HG02840 (cell line): ENCODE measurements around the gene ANKS1B.
"Not testable (repeated sequence)": the region's sequence is repeated elsewhere in the genome, so short reads cannot be mapped to it uniquely, and the experiment has no call there.

ENCODE experiments used
- ATAC-seq: cut with Tn5 transposase; IDR thresholded peaks from one replicate; pipeline ENCODE4 v1.9.1; 2021; ENCODE audit warnings: mild to moderate bottlenecking, moderate library complexity, moderate number of reproducible peaks; ENCODE audit not compliant: unreplicated experiment, low FRiP score

Gene ANKS1B

GRCh38 chr12:99611599-99611998, 373.1 kb downstream of the ANKS1B start:
- no peak for ATAC-seq

DNA sequence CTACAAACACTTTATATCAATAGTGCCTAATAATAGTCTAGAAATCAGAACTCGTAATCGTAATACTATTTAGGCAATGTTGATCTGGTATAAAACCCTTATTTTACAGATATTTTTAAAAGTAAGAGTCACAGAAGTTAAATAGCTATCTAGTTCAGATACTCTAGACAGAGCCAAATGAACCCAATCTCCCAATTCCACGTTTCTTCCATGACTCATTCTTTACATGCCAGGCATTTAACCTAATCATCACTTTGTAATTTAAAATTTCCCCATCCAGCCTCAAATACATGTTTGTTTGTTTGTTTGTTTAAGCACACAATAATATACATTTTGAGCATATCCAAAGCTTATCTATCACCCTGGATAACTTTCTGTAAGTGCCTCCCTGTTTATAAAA, 373.6 kb downstream of the ANKS1B start:
- no peak for ATAC-seq

- no peak for ATAC-seq
These were observed 375.1 kb downstream of the ANKS1B start for GRCh38 chr12:99609455-99610181.

DNA sequence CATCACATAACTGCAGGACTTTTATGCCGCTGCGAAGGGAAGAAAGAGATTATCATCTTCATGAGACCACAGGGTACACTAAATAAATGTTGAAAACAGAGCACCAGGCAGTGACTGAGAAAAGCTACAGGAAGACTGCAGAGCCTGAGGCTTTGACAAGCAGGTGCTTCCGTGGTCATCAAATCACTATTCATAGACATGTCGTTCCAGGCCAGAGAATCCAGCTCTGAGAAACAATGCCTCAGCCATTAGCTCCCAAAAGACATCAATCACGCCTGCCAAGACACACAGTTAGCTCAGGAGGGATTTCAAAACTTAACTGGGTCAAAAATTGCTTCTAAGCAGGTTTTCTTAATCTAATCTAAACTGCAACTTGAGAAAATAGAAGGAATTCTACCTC, 384.3 kb downstream of the ANKS1B start:
- peak; percentile 94 for ATAC-seq

DNA sequence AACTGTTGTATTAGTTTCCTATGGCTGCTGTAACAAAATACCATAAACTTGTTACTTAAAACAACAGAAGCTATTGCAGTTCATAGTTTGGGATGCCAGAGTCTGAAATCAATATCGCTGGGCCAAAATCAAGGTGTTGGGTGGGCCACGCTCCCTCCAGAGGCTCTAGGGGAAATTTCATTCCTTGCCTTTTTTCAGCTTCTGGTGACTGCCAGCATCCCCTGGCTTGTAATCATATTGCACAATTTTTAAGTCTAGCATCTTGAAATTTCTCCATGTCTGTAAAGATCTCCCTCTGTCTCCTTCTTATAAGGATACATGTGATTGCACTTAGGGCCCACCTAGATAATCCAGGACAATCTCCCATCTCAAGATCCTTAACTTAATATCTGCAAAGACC, 386.0 kb downstream of the ANKS1B start:
- ATAC-seq = no peak

DNA sequence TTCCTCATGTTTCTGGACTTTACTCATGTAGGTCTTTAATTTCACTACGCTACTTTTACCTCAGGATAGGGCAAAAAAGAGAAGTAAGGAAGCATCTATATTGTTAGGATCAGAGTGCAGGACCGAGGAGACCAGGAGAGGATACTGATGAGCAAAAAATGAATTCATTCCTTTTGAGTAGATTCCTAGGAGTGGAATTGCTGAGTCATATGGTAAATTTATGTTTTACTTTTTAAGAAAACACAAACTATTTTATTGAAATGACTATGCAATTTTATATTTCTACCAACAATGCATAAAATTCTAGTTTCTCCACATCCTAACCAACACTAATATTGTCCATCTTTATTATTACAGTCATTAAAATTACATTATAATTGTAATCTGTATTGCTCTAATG, 388.0 kb downstream of the ANKS1B start:
- no peak for ATAC-seq

DNA sequence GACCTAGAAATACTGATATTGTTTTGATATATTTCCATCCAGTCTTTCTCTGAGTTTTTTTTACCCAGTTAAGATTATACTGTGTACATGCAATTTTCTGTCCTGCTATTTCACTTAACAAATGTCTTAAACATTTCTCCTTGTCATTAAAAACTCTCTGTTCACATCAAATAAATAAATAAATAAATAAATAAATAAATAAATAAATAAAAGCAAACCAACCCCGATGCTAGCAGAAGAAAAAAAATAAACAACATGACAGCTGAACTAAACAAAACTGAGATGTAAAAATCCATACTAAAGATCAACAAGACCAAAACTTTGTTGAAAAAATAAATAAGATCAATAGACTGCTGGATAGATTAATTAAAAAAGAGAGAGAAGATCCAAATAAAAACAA, 407.6 kb downstream of the ANKS1B start:
- ATAC-seq = not testable (repeated sequence)

GRCh38 chr12:99573980-99574379, 410.8 kb downstream of the ANKS1B start:
- ATAC-seq = no peak

GRCh38 chr12:99567072-99567471, 417.7 kb downstream of the ANKS1B start:
- no peak for ATAC-seq

GRCh38 chr12:99558109-99558508, 426.6 kb downstream of the ANKS1B start:
- ATAC-seq = no peak

GRCh38 chr12:99553461-99553860, 431.3 kb downstream of the ANKS1B start:
- no peak for ATAC-seq

GRCh38 chr12:99552022-99552421, 432.7 kb downstream of the ANKS1B start:
- no peak for ATAC-seq

GRCh38 chr12:99549651-99550050, 435.1 kb downstream of the ANKS1B start:
- ATAC-seq = no peak

DNA sequence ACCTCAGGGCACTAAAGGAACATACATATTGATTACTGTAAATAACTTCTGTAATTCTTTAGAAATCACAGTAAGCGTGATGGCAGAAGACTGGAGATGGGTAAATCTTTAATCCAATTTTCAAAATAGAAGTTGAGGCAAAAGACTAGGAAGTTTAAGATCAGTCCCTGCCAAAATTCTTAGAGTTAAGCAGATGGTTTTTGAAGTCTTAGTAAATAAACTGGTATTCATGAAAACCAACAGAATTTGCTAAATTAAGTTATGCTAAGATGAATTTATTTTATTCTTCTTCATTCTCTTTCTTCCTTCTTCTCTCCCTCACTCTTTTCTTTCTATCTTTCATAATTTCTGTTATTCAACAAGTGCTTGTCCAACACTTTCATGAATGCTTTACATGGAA, 435.5 kb downstream of the ANKS1B start:
- ATAC-seq = no peak

DNA sequence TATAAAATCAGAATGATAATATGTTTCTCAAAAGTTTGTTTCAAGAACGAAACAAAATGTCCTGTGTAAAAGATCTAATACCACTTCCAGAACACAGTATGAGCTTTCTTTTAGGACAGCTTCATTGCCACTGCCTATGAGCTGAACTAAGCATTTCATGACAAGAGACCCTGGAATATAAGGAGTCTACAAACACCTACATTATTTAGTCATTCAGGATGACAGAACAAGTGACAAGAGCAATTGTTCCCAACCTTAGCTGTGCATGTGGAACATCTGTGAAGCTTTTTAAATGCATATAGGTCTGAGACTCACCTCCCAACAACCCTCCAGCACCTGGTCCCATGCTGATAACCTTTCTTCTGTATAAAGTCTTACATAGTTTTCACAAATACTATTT, 440.3 kb downstream of the ANKS1B start:
- no peak for ATAC-seq

GRCh38 chr12:99529966-99530365, 454.8 kb downstream of the ANKS1B start:
- ATAC-seq = peak; percentile 96

DNA sequence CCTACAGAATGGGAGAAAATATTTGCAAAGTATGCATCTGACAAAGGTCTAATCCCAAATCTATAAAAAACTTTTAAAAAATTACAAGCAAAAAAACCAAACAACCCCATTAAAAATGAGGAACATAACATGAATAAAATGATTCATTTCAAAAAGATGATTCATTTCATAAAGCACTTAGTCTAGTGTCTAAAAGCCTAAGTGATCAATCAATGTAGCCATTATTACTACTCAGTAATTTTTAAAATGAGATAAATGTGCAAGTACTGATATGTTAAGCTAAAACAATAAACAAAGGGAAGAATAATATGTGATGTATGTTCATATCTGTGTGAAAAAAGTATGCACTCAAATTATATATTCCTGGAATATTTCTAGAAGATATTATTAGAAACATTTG, 456.3 kb downstream of the ANKS1B start:
- no peak for ATAC-seq

GRCh38 chr12:99523853-99524252, 460.9 kb downstream of the ANKS1B start:
- ATAC-seq = no peak

GRCh38 chr12:99522456-99522855, 462.3 kb downstream of the ANKS1B start:
- ATAC-seq = no peak

GRCh38 chr12:99521664-99522063, 463.1 kb downstream of the ANKS1B start:
- no peak for ATAC-seq

DNA sequence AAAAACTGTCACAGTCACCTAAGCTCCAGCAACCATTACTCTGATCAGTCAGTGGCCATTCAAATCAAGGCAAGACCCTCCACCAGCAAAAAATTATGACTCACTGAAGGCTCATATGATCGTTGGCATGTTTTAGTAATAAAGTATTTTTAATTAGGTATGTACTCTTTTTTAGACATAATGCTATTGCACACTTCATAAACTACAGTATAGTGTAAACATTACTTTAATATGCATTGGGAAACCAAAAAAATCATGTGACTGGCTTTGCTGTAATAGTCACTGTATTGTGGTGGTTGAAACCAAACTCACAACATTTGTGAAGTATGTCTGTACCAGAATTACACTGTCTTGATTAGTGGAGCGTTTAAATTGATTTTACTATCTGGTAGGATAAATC, 471.7 kb downstream of the ANKS1B start:
- no peak for ATAC-seq

DNA sequence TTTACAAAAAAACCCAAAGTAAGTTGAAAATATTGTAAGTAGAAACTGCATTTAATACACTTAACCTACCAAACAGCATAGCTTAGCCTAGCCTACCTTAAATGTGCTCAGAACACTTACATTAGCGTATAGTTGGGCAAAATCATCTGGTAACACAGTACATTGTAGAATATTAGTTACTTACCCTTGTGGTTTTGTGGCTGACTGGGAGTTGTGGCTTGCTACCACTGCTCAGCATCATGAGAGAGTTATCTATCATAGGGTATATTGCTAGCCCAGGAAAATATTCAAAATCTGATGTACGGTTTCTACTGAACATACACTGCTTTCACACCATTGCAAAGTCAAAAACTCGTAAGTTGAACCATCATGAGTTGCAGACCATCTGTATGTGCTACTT, 478.9 kb downstream of the ANKS1B start:
- ATAC-seq = no peak

- ATAC-seq = no peak
These were observed 486.0 kb downstream of the ANKS1B start for GRCh38 chr12:99498756-99499155.
